Measurements from ENCODE around the gene CAPN11. TPM values are rescaled to one million over a fixed set of nuclear protein-coding genes. Genes with fewer than 3 reads are reported as not detected.

CAPN11 gene
- total RNA-seq, 1 experiment from 2014 or later, result 0.28 TPM

DNA sequence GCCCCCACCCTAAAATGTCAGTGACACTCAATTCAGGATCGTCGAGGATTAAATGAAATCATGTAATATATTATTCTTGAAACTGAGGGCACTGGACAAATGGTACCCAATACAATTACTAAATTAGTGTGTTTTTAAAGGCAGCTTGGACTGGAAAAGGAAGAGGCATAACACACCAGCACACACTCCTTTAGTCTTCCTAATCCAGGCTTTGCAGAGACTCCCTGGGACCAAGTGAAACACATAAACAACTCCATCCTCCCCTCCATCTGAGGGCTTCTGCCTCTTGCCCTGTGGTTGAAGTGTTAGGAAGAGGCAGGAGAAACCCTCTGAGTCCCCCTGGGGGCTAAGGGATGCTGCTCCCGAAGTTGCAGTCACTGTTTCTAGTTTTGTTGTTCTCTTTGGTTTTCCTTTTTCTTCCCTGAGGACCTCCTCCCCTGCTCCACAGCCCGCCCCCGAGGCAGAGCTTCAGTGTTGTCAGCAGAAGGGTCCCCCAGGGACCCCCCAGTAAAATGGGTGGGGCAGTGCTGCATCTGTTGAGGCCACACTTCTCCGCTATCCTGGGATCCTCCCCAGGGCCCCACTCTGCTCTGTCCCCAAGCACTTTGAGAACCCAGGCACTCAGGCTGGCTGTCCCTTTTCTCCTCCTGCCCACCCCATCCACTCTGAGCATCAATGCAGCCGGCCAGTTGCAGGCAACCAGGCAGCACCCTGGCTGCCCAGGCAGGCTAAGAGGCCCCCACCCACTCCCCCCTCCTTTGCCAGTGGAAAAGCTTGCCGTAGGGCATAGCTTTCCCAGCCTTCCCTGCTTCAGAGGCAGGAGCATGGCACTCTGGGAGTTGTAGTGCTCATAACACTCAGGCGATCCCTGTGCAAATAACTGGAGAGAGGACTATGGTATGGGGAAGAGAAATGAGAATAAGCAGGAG, 25.4 kb upstream of the CAPN11 start:
- Histone ChIP-seq H2AFZ (ENCODE audit: low read length) (no peak overlapping the region), H4K20me1 (ENCODE audit: control insufficient read depth, insufficient read depth, insufficient read length) (peaks cover 3% of the 10 kb centered on the region), H3K4me1 (ENCODE audit: insufficient read depth, low read length) (no peaks in the 10 kb centered on the region), H2BK20ac (ENCODE audit: low read depth, low read length, poor library complexity, severe bottlenecking) (no peak overlapping the region), H3K9me3 (ENCODE audit: control insufficient read depth, low read depth, low read length) (no peaks in the 10 kb centered on the region), H4K8ac (replicated peaks; ENCODE audit: insufficient read length, low read depth, low read length) (no peak overlapping the region), H3K23ac (ENCODE audit: insufficient read length, low read depth, low read length) (no peak overlapping the region), H3T11ph (ENCODE audit: low read length) (no peak overlapping the region), H3K4ac (ENCODE audit: low read depth, low read length) (no peak overlapping the region), H4K5ac (ENCODE audit: insufficient read length, low read depth, low read length) (no peak overlapping the region), H2BK15ac (ENCODE audit: low read depth, low read length) (no peak overlapping the region), H3K56ac (ENCODE audit: insufficient read length, low read depth, low read length) (no peak overlapping the region), H4K91ac (ENCODE audit: insufficient read length, low read depth, low read length) (no peak overlapping the region), H3K27me3 (ENCODE audit: insufficient read depth, low read length) (no peaks in the 10 kb centered on the region), H2BK5ac (ENCODE audit: insufficient read length, low read length) (no peak overlapping the region), H2BK120ac (ENCODE audit: low read depth, low read length, poor library complexity, severe bottlenecking) (no peak overlapping the region), H2AK5ac (ENCODE audit: insufficient read length, low read length) (no peak overlapping the region), H3K9ac (ENCODE audit: extremely low read depth, insufficient read length, low read length) (no peak overlapping the region), H3K4me2 (ENCODE audit: insufficient read depth, insufficient read length, low read length) (peak overlapping the region; percentile 0), H3K79me2 (ENCODE audit: insufficient read depth, low read length) (no peaks in the 10 kb centered on the region), H3K79me1 (ENCODE audit: insufficient read depth, low read depth, low read length, poor library complexity, severe bottlenecking) (no peaks in the 10 kb centered on the region), H3K23me2 (ENCODE audit: insufficient read length, low read depth, low read length, poor library complexity, severe bottlenecking) (peaks cover 5% of the 10 kb centered on the region), H2BK12ac (ENCODE audit: insufficient read length, low read depth, low read length) (no peak overlapping the region), H3K27ac (ENCODE audit: insufficient read length, low read depth, low read length) (no peak overlapping the region), H3K14ac (ENCODE audit: insufficient read depth, low read length) (no peak overlapping the region), H3K18ac (ENCODE audit: insufficient read length, low read depth, low read length) (no peak overlapping the region)
- Mint-ChIP-seq H3K36me3 (ENCODE audit: insufficient read depth in 1 of 3, low read depth in 3 of 3) (peaks cover 23 to 28% (median 27%) of the 10 kb centered on the region in 3 experiments), H3K27me3 (ENCODE audit: low read depth) (no peaks in the 10 kb centered on the region; the same call in 1 of the 2 replicates), H3K4me1 (peaks cover 35 to 57% of the 10 kb centered on the region in 2 experiments), H3K9me3 (no peaks in the 10 kb centered on the region), H3K4me3 (peak overlapping the region in 1 of 2 experiments; percentile 51; a peak in 2 of 5 replicates), H3K27ac (peak overlapping the region; percentile 11 to 92 (median 19); a peak in 4 of 7 replicates)
- TF ChIP-seq, protein P1, sequence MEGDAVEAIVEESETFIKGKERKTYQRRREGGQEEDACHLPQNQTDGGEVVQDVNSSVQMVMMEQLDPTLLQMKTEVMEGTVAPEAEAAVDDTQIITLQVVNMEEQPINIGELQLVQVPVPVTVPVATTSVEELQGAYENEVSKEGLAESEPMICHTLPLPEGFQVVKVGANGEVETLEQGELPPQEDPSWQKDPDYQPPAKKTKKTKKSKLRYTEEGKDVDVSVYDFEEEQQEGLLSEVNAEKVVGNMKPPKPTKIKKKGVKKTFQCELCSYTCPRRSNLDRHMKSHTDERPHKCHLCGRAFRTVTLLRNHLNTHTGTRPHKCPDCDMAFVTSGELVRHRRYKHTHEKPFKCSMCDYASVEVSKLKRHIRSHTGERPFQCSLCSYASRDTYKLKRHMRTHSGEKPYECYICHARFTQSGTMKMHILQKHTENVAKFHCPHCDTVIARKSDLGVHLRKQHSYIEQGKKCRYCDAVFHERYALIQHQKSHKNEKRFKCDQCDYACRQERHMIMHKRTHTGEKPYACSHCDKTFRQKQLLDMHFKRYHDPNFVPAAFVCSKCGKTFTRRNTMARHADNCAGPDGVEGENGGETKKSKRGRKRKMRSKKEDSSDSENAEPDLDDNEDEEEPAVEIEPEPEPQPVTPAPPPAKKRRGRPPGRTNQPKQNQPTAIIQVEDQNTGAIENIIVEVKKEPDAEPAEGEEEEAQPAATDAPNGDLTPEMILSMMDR (conservative IDR thresholded peaks at IDR 0.05), result peak; percentile 28; the same call in 1 of the 3 replicates
- peak; percentile 59 for DNase-seq
- no CpG with 5 or more reads among the region's 9 CpGs for WGBS (ENCODE audit: extremely low coverage, insufficient read length, low lambda C conversion rate)

All from H9 (cell line).